ENCODE results near the gene CD320. TPM values are rescaled to one million over a fixed set of nuclear protein-coding genes. Genes with fewer than 3 reads are reported as not detected.

Gene CD320
- total and polyA plus RNA-seq, 12 donors: 12.0 to 129 (median 57.1) TPM

- TF ChIP-seq POLR2A (IDR thresholded peaks at IDR 0.05) (no peak), CTCF (IDR thresholded peaks at IDR 0.05) (no peak)
- Histone ChIP-seq H3K4me1 (replicated peaks in 1 of 2) (peaks cover 15 to 22% of the 10 kb centered on the region in 2 donors), H3K27me3 (no peaks in the 10 kb centered on the region), H3K4me3 (no peak overlapping the region), H3K36me3 (replicated peaks in 1 of 2) (peaks cover 0 to 10% of the 10 kb centered on the region in 2 donors), H3K9me3 (replicated peaks in 1 of 3) (no peaks in the 10 kb centered on the region), H3K27ac (peak overlapping the region in 1 of 5 donors; percentile 21)
- 64 to 69% (median 68%) methylated on average over 4 to 17 of the region's 17 CpGs for WGBS, 4 donors
- intact Hi-C loops (cut with DNase I): no loop called here
- DNase-seq: peak in 6 of 7 donors; percentile 2 to 51 (median 17)
These were observed 1.7 kb downstream of the CD320 start for GRCh38 chr19:8306235-8307054.

- Histone ChIP-seq H3K27ac (peak overlapping the region in 1 of 5 donors; percentile 21), H3K4me3 (no peak overlapping the region), H3K36me3 (replicated peaks in 1 of 2) (peaks cover 0 to 4% of the 10 kb centered on the region in 2 donors), H3K27me3 (no peaks in the 10 kb centered on the region), H3K9me3 (replicated peaks in 1 of 3) (no peaks in the 10 kb centered on the region), H3K4me1 (replicated peaks in 1 of 2) (peaks cover 15 to 22% of the 10 kb centered on the region in 2 donors)
- peak in 5 of 7 donors; percentile 0 to 46 (median 18) for DNase-seq
- intact Hi-C loops (cut with DNase I): no loop called here
- 73 to 95% (median 81%) methylated on average over 4 of the region's 4 CpGs for WGBS, 4 donors
- no peak for TF ChIP-seq CTCF (IDR thresholded peaks at IDR 0.05)
- TF ChIP-seq POLR2A (IDR thresholded peaks at IDR 0.05): no peak
These were observed 2.4 kb downstream of the CD320 start for GRCh38 chr19:8305798-8306197.

- no peaks in the 10 kb centered on the region for H3K36me3 ChIP-seq (replicated peaks in 1 of 2)
- H3K4me3 ChIP-seq: no peak overlapping the region
- intact Hi-C loops (cut with DNase I): no loop called here
- H3K27ac ChIP-seq: no peak overlapping the region
- TF ChIP-seq POLR2A (IDR thresholded peaks at IDR 0.05) (no peak), CTCF (IDR thresholded peaks at IDR 0.05) (no peak)
- DNase-seq: peak in 6 of 7 donors; percentile 4 to 47 (median 22)
- WGBS, 4 donors: 79 to 83% (median 83%) methylated on average over 23 to 33 of the region's 33 CpGs
- no peaks in the 10 kb centered on the region for H3K9me3 ChIP-seq (replicated peaks in 1 of 3)
- H3K4me1 ChIP-seq (replicated peaks in 1 of 2): peaks cover 15 to 22% of the 10 kb centered on the region in 2 donors
- no peaks in the 10 kb centered on the region for H3K27me3 ChIP-seq
These were observed 3.1 kb downstream of the CD320 start for GRCh38 chr19:8304841-8305621.

- Histone ChIP-seq H3K36me3 (replicated peaks in 1 of 2) (no peaks in the 10 kb centered on the region), H3K9me3 (replicated peaks in 1 of 3) (no peaks in the 10 kb centered on the region), H3K4me3 (no peak overlapping the region), H3K4me1 (replicated peaks in 1 of 2) (peaks cover 5 to 11% of the 10 kb centered on the region in 2 donors), H3K27me3 (no peaks in the 10 kb centered on the region), H3K27ac (no peak overlapping the region)
- intact Hi-C loops (cut with DNase I): no loop called here
- DNase-seq: peak in 3 of 7 donors; percentile 11 to 48 (median 12)
- TF ChIP-seq POLR2A (IDR thresholded peaks at IDR 0.05): no peak
- WGBS, 4 donors: 60 to 87% (median 71%) methylated on average over 4 to 7 of the region's 7 CpGs
These were observed 5.4 kb downstream of the CD320 start for GRCh38 chr19:8302734-8303133.
